MM.1S (cell line): ENCODE results near the gene NAA60.

Experiments used
- EZH2 ChIP-seq: fragments of 300-600 bp; sonication (generic); optimal IDR thresholded peaks from 2 replicates; pipeline ENCODE3; 2017; ENCODE audit warnings: low read depth, mild to moderate bottlenecking, antibody characterized with exemption, low read length, mixed read lengths
- EZH2phosphoT487 ChIP-seq: fragments of 300-600 bp; sonication (generic); IDR thresholded peaks from 2 replicates; pipeline ENCODE4 v1.6.1; 2018; ENCODE audit warnings: antibody characterized with exemption, low read length
- TF ChIP-seq, protein P1 (sequence below): fragments of 300-600 bp; sonication (generic); IDR thresholded peaks from 2 replicates; pipeline ENCODE4 v1.5.1; 2016; ENCODE audit warnings: antibody characterized with exemption, low read length, mixed read lengths

DNA sequence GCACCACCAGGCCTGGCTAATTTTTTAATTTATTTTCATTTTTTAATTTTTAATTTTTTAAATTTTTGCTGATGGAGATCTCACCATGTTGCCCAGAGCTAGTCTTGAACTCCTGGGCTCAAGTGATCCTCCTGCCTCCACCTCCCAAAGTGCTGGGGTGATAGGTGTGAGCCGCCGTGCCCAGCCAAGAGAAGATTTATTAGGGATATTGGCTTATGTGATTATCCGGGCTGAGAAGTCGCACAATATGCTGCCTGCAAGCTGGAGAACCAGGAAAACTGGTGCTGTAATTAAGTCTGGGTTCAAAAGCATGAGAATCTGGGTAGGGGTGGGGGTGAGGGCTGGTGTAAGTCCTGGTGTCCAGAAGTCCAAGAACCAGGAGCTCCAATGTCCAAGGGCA, 54.3 kb downstream of the NAA60 start:
- TF ChIP-seq, protein P1, sequence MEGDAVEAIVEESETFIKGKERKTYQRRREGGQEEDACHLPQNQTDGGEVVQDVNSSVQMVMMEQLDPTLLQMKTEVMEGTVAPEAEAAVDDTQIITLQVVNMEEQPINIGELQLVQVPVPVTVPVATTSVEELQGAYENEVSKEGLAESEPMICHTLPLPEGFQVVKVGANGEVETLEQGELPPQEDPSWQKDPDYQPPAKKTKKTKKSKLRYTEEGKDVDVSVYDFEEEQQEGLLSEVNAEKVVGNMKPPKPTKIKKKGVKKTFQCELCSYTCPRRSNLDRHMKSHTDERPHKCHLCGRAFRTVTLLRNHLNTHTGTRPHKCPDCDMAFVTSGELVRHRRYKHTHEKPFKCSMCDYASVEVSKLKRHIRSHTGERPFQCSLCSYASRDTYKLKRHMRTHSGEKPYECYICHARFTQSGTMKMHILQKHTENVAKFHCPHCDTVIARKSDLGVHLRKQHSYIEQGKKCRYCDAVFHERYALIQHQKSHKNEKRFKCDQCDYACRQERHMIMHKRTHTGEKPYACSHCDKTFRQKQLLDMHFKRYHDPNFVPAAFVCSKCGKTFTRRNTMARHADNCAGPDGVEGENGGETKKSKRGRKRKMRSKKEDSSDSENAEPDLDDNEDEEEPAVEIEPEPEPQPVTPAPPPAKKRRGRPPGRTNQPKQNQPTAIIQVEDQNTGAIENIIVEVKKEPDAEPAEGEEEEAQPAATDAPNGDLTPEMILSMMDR = no peak
- no peak for TF ChIP-seq EZH2
- TF ChIP-seq EZH2phosphoT487 = no peak
